Adipocyte (in vitro differentiated cells): Measurements from ENCODE around the gene ZNF276.

Source experiments
- DNase-seq: peaks from one replicate; pipeline ENCODE4 v3.0.0-alpha.2; 2015; ENCODE audit warnings: low read depth
- H3K27me3 ChIP-seq: replicated peaks from 2 replicates; pipeline ENCODE4 v1.7.0; 2013; ENCODE audit warnings: mild to moderate bottlenecking, low read length, moderate library complexity; ENCODE audit not compliant: control insufficient read depth, insufficient read depth
- H3K36me3 ChIP-seq: 2 replicates; pipeline ENCODE4 v1.7.0; 2013; ENCODE audit warnings: low read length, mild to moderate bottlenecking, moderate library complexity; ENCODE audit not compliant: control insufficient read depth, insufficient read depth, severe bottlenecking
- H3K4me1 ChIP-seq: 2 replicates; pipeline ENCODE4 v1.7.0; 2013; ENCODE audit warnings: mild to moderate bottlenecking, low read length, moderate library complexity; ENCODE audit not compliant: control insufficient read depth, insufficient read depth
- H3K4me3 ChIP-seq: 2 replicates; pipeline ENCODE4 v1.7.0; 2013; ENCODE audit warnings: mild to moderate bottlenecking, low read length, moderate library complexity
- H3K9ac ChIP-seq: 2 replicates; pipeline ENCODE4 v1.7.0; 2013; ENCODE audit warnings: mild to moderate bottlenecking, low read length, moderate library complexity
- H3K9me3 ChIP-seq: 2 replicates; pipeline ENCODE4 v1.7.0; 2013; ENCODE audit warnings: mild to moderate bottlenecking, low read length, moderate library complexity; ENCODE audit not compliant: control insufficient read depth

The ZNF276 gene

GRCh38 chr16:89708481-89708931, 12.8 kb upstream of the ZNF276 start:
- H3K9ac ChIP-seq: no peak overlapping the region
- H3K36me3 ChIP-seq: peaks cover 11% of the 10 kb centered on the region
- H3K9me3 ChIP-seq: no peaks in the 10 kb centered on the region
- DNase-seq: no peak
- H3K4me1 ChIP-seq: no peaks in the 10 kb centered on the region
- no peaks in the 10 kb centered on the region for H3K27me3 ChIP-seq
- no peak overlapping the region for H3K4me3 ChIP-seq

GRCh38 chr16:89709166-89709565, 12.2 kb upstream of the ZNF276 start:
- H3K9ac ChIP-seq: no peak overlapping the region
- H3K9me3 ChIP-seq: no peaks in the 10 kb centered on the region
- no peaks in the 10 kb centered on the region for H3K4me1 ChIP-seq
- no peak for DNase-seq
- H3K27me3 ChIP-seq: no peaks in the 10 kb centered on the region
- H3K36me3 ChIP-seq: peaks cover 11% of the 10 kb centered on the region
- no peak overlapping the region for H3K4me3 ChIP-seq

GRCh38 chr16:89709716-89710432, 11.5 kb upstream of the ZNF276 start:
- no peak for DNase-seq
- Histone ChIP-seq H3K27me3 (no peaks in the 10 kb centered on the region), H3K9me3 (no peaks in the 10 kb centered on the region), H3K9ac (no peak overlapping the region), H3K36me3 (peaks cover 11% of the 10 kb centered on the region), H3K4me1 (no peaks in the 10 kb centered on the region), H3K4me3 (no peak overlapping the region)

GRCh38 chr16:89710709-89711564, 10.4 kb upstream of the ZNF276 start:
- H3K27me3 ChIP-seq: no peaks in the 10 kb centered on the region
- no peak overlapping the region for H3K4me3 ChIP-seq
- no peaks in the 10 kb centered on the region for H3K9me3 ChIP-seq
- no peak for DNase-seq
- H3K36me3 ChIP-seq: peaks cover 11% of the 10 kb centered on the region
- H3K4me1 ChIP-seq: no peaks in the 10 kb centered on the region
- no peak overlapping the region for H3K9ac ChIP-seq

- peaks cover 11% of the 10 kb centered on the region for H3K36me3 ChIP-seq
- H3K9ac ChIP-seq: peak overlapping the region; percentile 39
- DNase-seq: peak; percentile 49
- no peaks in the 10 kb centered on the region for H3K27me3 ChIP-seq
- H3K4me3 ChIP-seq: peak overlapping the region; percentile 33
- H3K4me1 ChIP-seq: no peaks in the 10 kb centered on the region
- H3K9me3 ChIP-seq: no peaks in the 10 kb centered on the region
Measured at GRCh38 chr16:89711601-89712273, 9.6 kb upstream of the ZNF276 start.

GRCh38 chr16:89712274-89712781, 9.0 kb upstream of the ZNF276 start:
- no peaks in the 10 kb centered on the region for H3K27me3 ChIP-seq
- H3K9me3 ChIP-seq: no peaks in the 10 kb centered on the region
- H3K36me3 ChIP-seq: peaks cover 10% of the 10 kb centered on the region
- no peaks in the 10 kb centered on the region for H3K4me1 ChIP-seq
- DNase-seq: no peak
- peak overlapping the region; percentile 33 for H3K4me3 ChIP-seq
- peak overlapping the region; percentile 39 for H3K9ac ChIP-seq

- H3K4me3 ChIP-seq: no peak overlapping the region
- no peak overlapping the region for H3K9ac ChIP-seq
- no peaks in the 10 kb centered on the region for H3K36me3 ChIP-seq
- peaks cover 16% of the 10 kb centered on the region for H3K4me1 ChIP-seq
- H3K9me3 ChIP-seq: no peaks in the 10 kb centered on the region
- no peaks in the 10 kb centered on the region for H3K27me3 ChIP-seq
- no peak for DNase-seq
Measured at GRCh38 chr16:89716493-89716892, 4.8 kb upstream of the ZNF276 start.

GRCh38 chr16:89716916-89717687, 4.2 kb upstream of the ZNF276 start:
- H3K36me3 ChIP-seq: no peaks in the 10 kb centered on the region
- H3K4me1 ChIP-seq: peaks cover 16% of the 10 kb centered on the region
- no peak for DNase-seq
- no peak overlapping the region for H3K9ac ChIP-seq
- H3K27me3 ChIP-seq: no peaks in the 10 kb centered on the region
- H3K4me3 ChIP-seq: no peak overlapping the region
- H3K9me3 ChIP-seq: no peaks in the 10 kb centered on the region

GRCh38 chr16:89717688-89718505, 3.4 kb upstream of the ZNF276 start:
- H3K9ac ChIP-seq: no peak overlapping the region
- H3K27me3 ChIP-seq: no peaks in the 10 kb centered on the region
- peaks cover under 1% of the 10 kb centered on the region for H3K36me3 ChIP-seq
- no peak for DNase-seq
- H3K4me3 ChIP-seq: no peak overlapping the region
- peaks cover 22% of the 10 kb centered on the region for H3K4me1 ChIP-seq
- no peaks in the 10 kb centered on the region for H3K9me3 ChIP-seq

GRCh38 chr16:89720551-89720812, 855 bp upstream of the ZNF276 start:
- DNase-seq: no peak
- Histone ChIP-seq H3K4me1 (peaks cover 35% of the 10 kb centered on the region), H3K36me3 (peaks cover 20% of the 10 kb centered on the region), H3K4me3 (peak overlapping the region; percentile 95), H3K9ac (peak overlapping the region; percentile 91), H3K9me3 (no peaks in the 10 kb centered on the region), H3K27me3 (no peaks in the 10 kb centered on the region)
